ENCODE results near the gene RAD51B.

The RAD51B gene

GRCh38 chr14:68679301-68679700, 859.7 kb downstream of the RAD51B start:
- Histone ChIP-seq H3K36me3 (no peaks in the 10 kb centered on the region), H3K4me1 (no peaks in the 10 kb centered on the region)
- no peak for TF ChIP-seq CTCF (IDR thresholded peaks at IDR 0.05; ENCODE audit: low read depth, low read length)

GRCh38 chr14:68679746-68680467, 860.3 kb downstream of the RAD51B start:
- no peaks in the 10 kb centered on the region for H3K4me1 ChIP-seq
- DNase-seq, result no peak

More at GRCh38 chr14:68679301-68679700, 859.7 kb downstream of the RAD51B start:
- Histone ChIP-seq H3K27me3 (no peaks in the 10 kb centered on the region; the same call in 1 of the 2 replicates), H3K4me3 (ENCODE audit: low read depth, low read length) (no peak overlapping the region), H3K9me3 (no peaks in the 10 kb centered on the region; the same call in 1 of the 2 replicates)
- no peak for DNase-seq

GRCh38 chr14:68680541-68681051, 861.0 kb downstream of the RAD51B start:
- no peak overlapping the region for H3K4me3 ChIP-seq (ENCODE audit: low read depth, low read length)

More at GRCh38 chr14:68679746-68680467, 860.3 kb downstream of the RAD51B start:
- Histone ChIP-seq H3K36me3 (no peaks in the 10 kb centered on the region), H3K27me3 (no peaks in the 10 kb centered on the region; the same call in 1 of the 2 replicates), H3K4me3 (ENCODE audit: low read depth, low read length) (no peak overlapping the region), H3K9me3 (no peaks in the 10 kb centered on the region; the same call in 1 of the 2 replicates)
- no peak for TF ChIP-seq CTCF (IDR thresholded peaks at IDR 0.05; ENCODE audit: low read depth, low read length)

GRCh38 chr14:68681256-68682011, 861.9 kb downstream of the RAD51B start:
- Histone ChIP-seq H3K4me3 (ENCODE audit: low read depth, low read length) (no peak overlapping the region), H3K4me1 (no peaks in the 10 kb centered on the region)
- DNase-seq, result no peak

More at GRCh38 chr14:68680541-68681051, 861.0 kb downstream of the RAD51B start:
- Histone ChIP-seq H3K9me3 (no peaks in the 10 kb centered on the region; the same call in 1 of the 2 replicates), H3K36me3 (no peaks in the 10 kb centered on the region), H3K27me3 (no peaks in the 10 kb centered on the region; the same call in 1 of the 2 replicates), H3K4me1 (no peaks in the 10 kb centered on the region)
- TF ChIP-seq CTCF (IDR thresholded peaks at IDR 0.05; ENCODE audit: low read depth, low read length), result no peak
- no peak for DNase-seq

More at GRCh38 chr14:68681256-68682011, 861.9 kb downstream of the RAD51B start:
- no peak for TF ChIP-seq CTCF (IDR thresholded peaks at IDR 0.05; ENCODE audit: low read depth, low read length)
- H3K9me3 ChIP-seq, result no peaks in the 10 kb centered on the region; the same call in 1 of the 2 replicates
- no peaks in the 10 kb centered on the region; the same call in 1 of the 2 replicates for H3K27me3 ChIP-seq
- H3K36me3 ChIP-seq, result no peaks in the 10 kb centered on the region

All from BE2C (cell line).